ENCODE results near the gene ACOXL.

Gene ACOXL

GRCh38 chr2:111094691-111095090 lies 362.3 kb downstream of the ACOXL start:
- DNase-seq = no peak

DNA sequence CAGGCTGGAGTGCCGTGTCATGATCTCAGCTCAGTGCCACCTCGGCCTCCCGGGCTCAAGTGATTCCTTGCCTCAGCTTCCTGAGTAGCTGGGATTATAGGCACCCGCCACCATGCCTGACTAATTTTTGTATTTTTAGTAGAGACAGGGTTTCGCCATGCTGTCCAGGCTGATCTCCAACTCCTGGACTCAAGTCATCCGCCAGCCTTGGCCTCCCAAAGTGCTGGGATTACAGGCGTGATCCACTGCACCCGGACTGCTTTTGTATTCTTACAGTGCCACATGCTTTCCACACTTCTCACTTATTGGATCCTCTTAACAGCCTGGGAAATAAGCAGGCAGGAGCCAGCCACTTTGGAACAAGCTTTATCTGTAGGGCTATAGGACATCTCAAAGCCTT lies 363.1 kb downstream of the ACOXL start:
- DNase-seq = no peak

- DNase-seq = no peak
Observed at GRCh38 chr2:111099402-111099801, 367.0 kb downstream of the ACOXL start.

- no peak for DNase-seq
Observed at GRCh38 chr2:111100087-111100764, 367.9 kb downstream of the ACOXL start.

DNA sequence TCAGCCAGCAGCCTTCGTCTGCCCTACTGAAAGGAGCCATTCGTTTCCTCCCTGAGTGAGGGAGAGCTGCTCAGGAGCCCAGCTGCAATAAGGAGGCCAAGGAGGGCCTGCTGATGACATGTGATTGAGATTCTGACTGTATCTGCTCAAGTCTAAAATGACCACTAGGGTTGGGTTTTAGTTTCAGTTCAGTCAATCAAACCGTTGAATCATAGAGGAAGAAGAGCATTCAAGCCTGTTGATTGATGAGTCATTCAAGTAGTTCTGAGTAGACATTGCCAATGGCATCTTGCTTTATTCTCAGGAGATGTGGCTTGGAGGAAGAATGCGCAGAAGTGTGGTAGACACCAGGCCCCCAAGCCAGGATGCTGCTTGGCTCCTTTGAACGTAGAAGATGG lies 368.4 kb downstream of the ACOXL start:
- peak; percentile 20 for DNase-seq

GRCh38 chr2:111101592-111101991 lies 369.2 kb downstream of the ACOXL start:
- no peak for DNase-seq

DNA sequence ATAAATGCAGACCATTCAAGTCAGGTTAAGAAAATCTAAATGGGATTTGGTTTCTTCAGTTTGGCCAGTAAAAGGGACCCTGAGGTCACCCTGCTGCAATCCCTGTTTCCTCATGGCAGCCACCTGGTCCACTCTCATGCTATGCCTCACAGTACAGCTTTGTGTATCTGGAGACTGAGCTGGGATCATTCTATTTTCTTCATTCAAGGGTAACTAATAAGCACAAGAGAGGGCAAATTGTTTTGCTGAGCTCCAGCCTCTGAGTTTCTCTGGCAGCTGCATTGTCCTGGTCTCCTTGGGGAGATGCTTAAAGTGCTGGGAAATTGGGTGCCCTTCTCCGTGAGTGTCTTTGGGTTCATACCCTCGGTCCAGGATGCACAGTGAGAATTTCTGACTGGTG lies 369.8 kb downstream of the ACOXL start:
- DNase-seq = no peak

DNA sequence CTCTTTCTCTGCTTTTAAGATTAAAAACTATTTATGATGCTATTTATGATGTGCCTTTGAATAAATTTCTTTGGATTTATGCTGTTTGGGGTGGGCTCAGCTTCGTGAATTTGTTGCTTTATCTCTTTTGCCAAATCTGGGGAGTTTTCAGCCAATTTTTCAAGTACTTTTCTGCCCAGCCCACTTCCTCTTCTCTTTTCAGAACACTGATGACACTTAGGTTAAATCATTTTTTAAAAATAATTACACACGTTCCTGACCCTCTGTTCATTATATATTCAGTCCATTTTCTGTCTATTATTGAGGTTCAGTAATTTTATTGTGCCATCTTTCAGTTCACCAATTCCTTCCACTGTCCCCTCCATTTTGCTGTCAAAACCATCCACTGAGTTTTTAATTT lies 373.6 kb downstream of the ACOXL start:
- DNase-seq = no peak

DNA sequence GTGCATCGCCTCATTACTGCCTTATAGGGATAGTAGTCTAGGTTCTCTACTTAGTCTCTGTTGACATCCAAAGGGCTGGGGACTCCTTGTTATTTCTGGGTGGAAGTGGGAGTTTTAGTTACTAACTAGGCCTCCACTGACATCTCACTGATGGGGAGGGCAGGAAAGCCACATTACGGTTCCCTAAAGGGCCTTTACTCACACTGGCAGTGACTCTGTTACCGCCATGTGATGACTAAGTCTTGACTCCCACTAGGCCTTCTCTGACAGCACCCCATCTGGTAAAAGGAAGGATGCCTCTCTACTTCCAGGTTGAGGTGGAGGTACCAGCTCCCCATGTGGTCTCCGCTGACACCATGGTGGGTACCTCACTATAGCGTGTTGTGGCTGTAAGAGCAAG lies 374.3 kb downstream of the ACOXL start:
- DNase-seq = no peak

- DNase-seq = no peak
Observed at GRCh38 chr2:111108745-111109271, 376.4 kb downstream of the ACOXL start.

DNA sequence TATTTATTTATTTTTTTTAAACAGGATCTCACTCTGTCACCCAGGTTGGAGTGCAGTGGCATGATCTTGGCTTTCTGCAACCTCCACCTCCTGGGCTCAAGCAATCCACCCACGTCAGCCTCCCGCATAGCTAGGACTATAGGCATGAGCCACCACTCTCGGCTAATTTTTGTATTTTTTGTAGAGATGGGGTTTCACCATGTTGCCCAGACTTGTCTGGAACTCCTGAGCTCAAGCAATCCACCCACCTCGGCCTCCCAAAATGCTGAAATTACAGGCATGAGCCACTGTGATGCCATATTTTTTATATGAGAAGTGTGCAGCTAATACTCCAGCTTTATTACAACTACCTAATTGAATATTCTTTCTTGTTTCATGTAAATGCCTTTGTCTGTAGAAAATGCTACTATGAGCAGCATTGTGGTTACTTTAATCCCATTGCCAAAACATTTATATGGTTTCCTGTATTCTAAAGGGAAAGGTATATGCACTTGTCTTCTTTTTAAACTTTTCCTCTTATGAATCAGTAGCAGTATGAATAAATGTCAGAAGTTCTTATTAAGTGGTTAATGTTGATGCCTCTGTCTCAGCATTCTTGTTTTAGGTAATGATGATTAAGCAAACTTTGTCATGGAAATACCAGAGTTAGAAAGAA lies 378.9 kb downstream of the ACOXL start:
- no peak for DNase-seq

DNA sequence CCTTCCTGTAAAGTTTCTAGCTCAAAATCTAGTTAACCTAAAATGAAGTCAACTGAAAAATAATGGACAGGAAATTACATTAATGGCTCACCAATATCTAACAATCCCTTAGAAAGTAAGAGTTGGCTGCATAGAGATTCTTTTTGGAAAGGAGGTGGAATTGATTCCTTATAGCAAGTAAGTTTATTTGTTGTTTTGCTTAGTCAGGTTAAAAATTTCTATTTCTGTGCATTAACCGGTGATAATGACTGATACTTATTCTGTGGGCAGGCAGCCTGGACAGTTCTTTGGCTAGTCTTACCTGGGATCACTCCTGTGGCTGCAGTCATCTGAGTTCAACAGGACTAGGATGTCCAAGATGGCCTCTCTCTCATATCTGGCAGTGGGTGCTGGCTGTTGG lies 381.5 kb downstream of the ACOXL start:
- DNase-seq = no peak

- peak; percentile 39 for DNase-seq
Observed at GRCh38 chr2:111116011-111116746, 383.8 kb downstream of the ACOXL start.

GRCh38 chr2:111116843-111117597 lies 384.6 kb downstream of the ACOXL start:
- peak; percentile 88 for DNase-seq

DNA sequence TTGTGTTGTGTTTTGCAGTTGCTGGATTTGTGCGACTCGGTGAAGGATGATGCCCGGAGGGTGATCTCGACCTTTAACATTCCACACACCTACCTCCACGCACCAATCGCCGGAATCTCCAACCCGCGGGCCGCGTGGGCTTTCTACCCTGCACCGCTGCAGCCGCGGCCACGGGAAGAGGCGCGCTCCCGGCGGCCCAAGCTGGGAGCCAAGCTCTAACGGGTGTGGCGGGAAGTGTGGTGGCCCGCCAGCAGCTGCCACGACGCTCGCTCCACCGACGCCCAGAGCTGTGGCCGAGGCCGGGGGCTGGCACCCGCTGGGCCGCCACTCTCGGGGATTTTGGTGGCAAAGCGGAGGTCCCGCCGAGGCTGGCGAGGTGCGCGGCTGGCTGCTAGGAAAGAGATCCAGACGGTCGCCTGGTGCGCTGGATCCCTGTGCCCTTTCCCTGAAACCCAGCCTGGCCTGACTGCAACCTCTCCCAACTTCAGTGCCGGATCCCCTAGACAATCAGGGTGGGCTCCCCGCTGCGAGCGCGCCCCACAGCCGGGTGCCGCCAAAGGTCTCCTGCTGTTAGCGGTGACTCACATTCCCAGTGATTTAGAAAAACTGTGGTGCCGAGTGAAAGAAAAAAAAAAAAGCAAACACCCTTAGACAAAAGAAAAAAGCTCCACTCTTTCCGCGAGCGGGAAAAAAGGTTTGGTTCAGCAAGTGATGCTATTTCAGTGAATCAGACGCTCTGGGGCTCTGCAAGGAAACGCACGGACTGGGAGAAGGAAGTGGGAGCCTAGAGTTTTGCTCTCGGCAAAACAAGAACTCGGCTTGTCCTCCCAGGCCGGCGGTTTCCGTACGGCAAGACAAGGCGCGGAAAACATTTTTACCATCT lies 385.5 kb downstream of the ACOXL start:
- DNase-seq = peak; percentile 58

DNA sequence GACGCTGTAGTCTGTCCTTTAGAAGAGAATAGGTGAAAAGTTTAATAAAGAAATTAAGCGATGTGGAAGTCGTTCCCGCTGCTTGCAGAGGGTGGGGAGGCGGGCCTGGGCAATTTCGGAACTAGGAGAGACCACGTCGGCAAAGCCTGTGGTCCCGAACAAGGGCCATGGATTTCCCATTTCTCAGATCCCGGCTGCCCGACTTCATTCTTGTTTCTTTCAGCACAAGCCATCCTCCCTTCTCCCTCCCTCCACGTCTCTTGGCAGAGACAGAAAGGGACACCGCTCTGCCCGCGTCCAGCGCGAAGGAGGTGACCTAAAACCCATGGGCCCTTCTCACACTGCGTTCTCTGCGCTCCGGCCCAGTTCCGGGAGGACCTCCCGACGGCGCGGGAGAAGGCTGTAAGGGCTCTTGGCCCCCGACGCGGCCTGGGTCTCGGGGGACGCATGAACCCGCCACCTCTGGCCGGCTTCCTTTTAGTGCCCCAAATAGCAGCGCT lies 386.2 kb downstream of the ACOXL start:
- no peak for DNase-seq

- peak; percentile 46 for DNase-seq
Observed at GRCh38 chr2:111118981-111119821, 386.8 kb downstream of the ACOXL start.

- peak; percentile 44 for DNase-seq
Observed at GRCh38 chr2:111119822-111120252, 387.5 kb downstream of the ACOXL start.

GRCh38 chr2:111120253-111121027 lies 388.1 kb downstream of the ACOXL start, which contains the start of gene BCL2L11:
TSS of gene BCL2L11 (plus strand) at chr2:111120914. CDS start at chr2:111123746, 2,832 bp downstream.
- peak; percentile 96 for DNase-seq

All from hematopoietic multipotent progenitor cell treated with erythropoietin and hydrocortisone succinate and interleukin-3 and kit ligand, for 4 days (in vitro differentiated cells).